Measurements from ENCODE around the gene FGF4. TPM values are rescaled to one million over a fixed set of nuclear protein-coding genes. Genes with fewer than 3 reads are reported as not detected.

Gene FGF4
- total and polyA plus RNA-seq, 10 of the 15 experiments (the other 5 are each of a cell fraction or from before 2014, with no cell fraction given), result not detected

- Histone ChIP-seq H3K27me3 (replicated peaks in 1 of 2; ENCODE audit: control insufficient read depth in 2 of 2, insufficient read depth in 2 of 2, low read length in 1 of 2) (peaks cover 0 to 2% of the 10 kb centered on the region in 2 experiments; a peak in 3 of 4 replicates), H4K20me1 (ENCODE audit: control insufficient read depth, insufficient read depth) (no peaks in the 10 kb centered on the region), H3K36me3 (ENCODE audit: control insufficient read depth in 2 of 2, insufficient read depth in 2 of 2, low read length in 1 of 2) (no peaks in the 10 kb centered on the region), H3K4me3 (no peak overlapping the region), H3K9ac (ENCODE audit: control insufficient read depth, insufficient read depth, low read length) (no peak overlapping the region), H3K79me2 (ENCODE audit: control insufficient read depth, insufficient read depth, low read length) (no peaks in the 10 kb centered on the region), H3K4me2 (ENCODE audit: control insufficient read depth, insufficient read depth) (no peak overlapping the region), H2AFZ (ENCODE audit: control insufficient read depth, low read depth, low read length) (no peak overlapping the region), H3K9me3 (replicated peaks; ENCODE audit: control insufficient read depth, insufficient read depth, low read length) (no peaks in the 10 kb centered on the region), H3K27ac (ENCODE audit: control insufficient read depth, insufficient read depth) (no peak overlapping the region), H3K4me1 (ENCODE audit: control insufficient read depth, insufficient read depth, low read length) (no peaks in the 10 kb centered on the region)
- in situ Hi-C loops (cut with MboI) (no loop called here), intact Hi-C loops (cut with micrococcal nuclease; ENCODE audit: unreplicated experiment) (no loop called here)
- SMC1A ChIA-PET (ENCODE audit: uncharacterized antibody, unreplicated experiment), result no interaction called here
- no TSS peak for BruUV-seq (replicated peaks)
- WGBS (ENCODE audit: insufficient coverage, insufficient replicate concordance, low lambda C conversion rate, missing lambda C conversion rate), result 7% methylated on average over 10 of the region's 10 CpGs
- no peak for DNase-seq (ENCODE audit: low read depth, low spot score)
- no peak for FAIRE-seq
- TF ChIP-seq STAT3 (IDR thresholded peaks at IDR 0.05; ENCODE audit: low read depth, low read length) (no peak), MTA2 (IDR thresholded peaks at IDR 0.05; ENCODE audit: low read depth) (no peak), KDM1A (IDR thresholded peaks at IDR 0.05; ENCODE audit: borderline replicate concordance) (no peak), PAX5 (IDR thresholded peaks at IDR 0.05; ENCODE audit: borderline replicate concordance, low read depth, low read length) (no peak), ETV6 (conservative IDR thresholded peaks at IDR 0.05 in 1 of 2, IDR thresholded peaks at IDR 0.05 in 1 of 2; ENCODE audit: borderline replicate concordance in 1 of 2, low read depth in 1 of 2) (no peak), ZBED1 (IDR thresholded peaks at IDR 0.05; ENCODE audit: borderline replicate concordance) (no peak), ZNF622 (IDR thresholded peaks at IDR 0.05) (no peak)
- TF ChIP-seq, protein P1, sequence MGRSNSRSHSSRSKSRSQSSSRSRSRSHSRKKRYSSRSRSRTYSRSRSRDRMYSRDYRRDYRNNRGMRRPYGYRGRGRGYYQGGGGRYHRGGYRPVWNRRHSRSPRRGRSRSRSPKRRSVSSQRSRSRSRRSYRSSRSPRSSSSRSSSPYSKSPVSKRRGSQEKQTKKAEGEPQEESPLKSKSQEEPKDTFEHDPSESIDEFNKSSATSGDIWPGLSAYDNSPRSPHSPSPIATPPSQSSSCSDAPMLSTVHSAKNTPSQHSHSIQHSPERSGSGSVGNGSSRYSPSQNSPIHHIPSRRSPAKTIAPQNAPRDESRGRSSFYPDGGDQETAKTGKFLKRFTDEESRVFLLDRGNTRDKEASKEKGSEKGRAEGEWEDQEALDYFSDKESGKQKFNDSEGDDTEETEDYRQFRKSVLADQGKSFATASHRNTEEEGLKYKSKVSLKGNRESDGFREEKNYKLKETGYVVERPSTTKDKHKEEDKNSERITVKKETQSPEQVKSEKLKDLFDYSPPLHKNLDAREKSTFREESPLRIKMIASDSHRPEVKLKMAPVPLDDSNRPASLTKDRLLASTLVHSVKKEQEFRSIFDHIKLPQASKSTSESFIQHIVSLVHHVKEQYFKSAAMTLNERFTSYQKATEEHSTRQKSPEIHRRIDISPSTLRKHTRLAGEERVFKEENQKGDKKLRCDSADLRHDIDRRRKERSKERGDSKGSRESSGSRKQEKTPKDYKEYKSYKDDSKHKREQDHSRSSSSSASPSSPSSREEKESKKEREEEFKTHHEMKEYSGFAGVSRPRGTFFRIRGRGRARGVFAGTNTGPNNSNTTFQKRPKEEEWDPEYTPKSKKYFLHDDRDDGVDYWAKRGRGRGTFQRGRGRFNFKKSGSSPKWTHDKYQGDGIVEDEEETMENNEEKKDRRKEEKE (IDR thresholded peaks at IDR 0.05), result no peak
- POLR2A ChIA-PET, result no interaction called here
- ATAC-seq, result no peak
- CTCF ChIA-PET, result no interaction called here
- RAD21 ChIA-PET (ENCODE audit: unreplicated experiment), result no interaction called here
Observed at GRCh38 chr11:69745201-69745600, 29.9 kb downstream of the FGF4 start.

Measured in GM12878 (cell line).